SK-N-SH treated with all-trans-retinoic acid at 6 μM for 48 hours (cell line): ENCODE measurements around the gene NDC80.

Experiments
- ARNTL ChIP-seq: fragments of 450-650 bp; formaldehyde crosslinking; IDR thresholded peaks from 2 replicates; pipeline ENCODE4 v1.5.0; 2020; ENCODE audit warnings: low read depth, mild to moderate bottlenecking, moderate library complexity, borderline replicate concordance
- OSR1 ChIP-seq: fragments of 250-450 bp; sonication (Bioruptor Pico); IDR thresholded peaks from 2 replicates; pipeline ENCODE4 v1.8.0; 2022; ENCODE audit warnings: moderate library complexity, mild to moderate bottlenecking, inconsistent platforms
- TCF4 ChIP-seq: fragments of 250-450 bp; sonication (Bioruptor Pico); IDR thresholded peaks from 2 replicates; pipeline ENCODE4 v1.8.0; 2021; ENCODE audit warnings: mild to moderate bottlenecking, moderate library complexity, borderline replicate concordance
- TF ChIP-seq, protein P1 (sequence below): fragments of 250-450 bp; sonication (Bioruptor Pico); IDR thresholded peaks from 2 replicates; pipeline ENCODE4 v1.8.0; 2020; ENCODE audit warnings: mild to moderate bottlenecking, moderate library complexity, borderline replicate concordance

DNA sequence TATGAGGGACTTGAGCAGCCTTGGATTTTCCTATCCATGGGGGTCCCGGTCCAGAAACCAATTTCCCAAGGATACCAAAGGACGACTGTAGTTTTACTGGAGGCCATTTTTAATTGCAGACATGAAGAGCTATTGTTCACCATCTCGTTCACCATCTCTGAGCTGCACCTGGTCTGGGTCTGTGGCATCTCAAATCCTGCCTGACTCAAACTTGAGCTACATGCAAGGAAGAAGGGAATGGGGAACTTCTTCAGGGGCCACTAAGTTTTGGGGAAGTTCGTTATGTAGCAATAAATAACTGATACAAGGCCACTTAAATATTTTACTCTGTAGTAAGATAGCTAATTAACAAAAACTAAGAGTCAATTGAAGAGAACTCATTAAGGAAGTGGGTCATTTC is 82.1 kb downstream of the NDC80 start:
- TF ChIP-seq ARNTL (CRISPR knock-in tag): no peak
- TF ChIP-seq, protein P1, sequence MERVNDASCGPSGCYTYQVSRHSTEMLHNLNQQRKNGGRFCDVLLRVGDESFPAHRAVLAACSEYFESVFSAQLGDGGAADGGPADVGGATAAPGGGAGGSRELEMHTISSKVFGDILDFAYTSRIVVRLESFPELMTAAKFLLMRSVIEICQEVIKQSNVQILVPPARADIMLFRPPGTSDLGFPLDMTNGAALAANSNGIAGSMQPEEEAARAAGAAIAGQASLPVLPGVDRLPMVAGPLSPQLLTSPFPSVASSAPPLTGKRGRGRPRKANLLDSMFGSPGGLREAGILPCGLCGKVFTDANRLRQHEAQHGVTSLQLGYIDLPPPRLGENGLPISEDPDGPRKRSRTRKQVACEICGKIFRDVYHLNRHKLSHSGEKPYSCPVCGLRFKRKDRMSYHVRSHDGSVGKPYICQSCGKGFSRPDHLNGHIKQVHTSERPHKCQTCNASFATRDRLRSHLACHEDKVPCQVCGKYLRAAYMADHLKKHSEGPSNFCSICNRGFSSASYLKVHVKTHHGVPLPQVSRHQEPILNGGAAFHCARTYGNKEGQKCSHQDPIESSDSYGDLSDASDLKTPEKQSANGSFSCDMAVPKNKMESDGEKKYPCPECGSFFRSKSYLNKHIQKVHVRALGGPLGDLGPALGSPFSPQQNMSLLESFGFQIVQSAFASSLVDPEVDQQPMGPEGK: no peak
- TF ChIP-seq OSR1 (CRISPR knock-in tag): no peak
- TF ChIP-seq TCF4 (CRISPR knock-in tag): no peak
